Activated CD4-positive, alpha-beta memory T cell treated with anti-CD3 and anti-CD28 coated beads, Interleukin-2, amount 10 ng/mL, durations not matched to agents 7 days and 5 days (primary cell): Measurements from ENCODE around the gene EML4. TPM values are rescaled to one million over a fixed set of nuclear protein-coding genes. Genes with fewer than 3 reads are reported as not detected.

Experiments used
- CTCF ChIA-PET: fragments of 350-600 bp; sonication (Branson Sonifier 250); formaldehyde crosslinking; loops from one replicate; lab custom pipeline; 2021; ENCODE audit warnings: antibody characterized with exemption, inconsistent platforms; lab: Charles Lee
- POLR2A ChIA-PET: fragments of 350-600 bp; sonication (Branson Sonifier 250); formaldehyde crosslinking; loops from one replicate; lab custom pipeline; 2021; ENCODE audit warnings: antibody characterized with exemption; lab: Charles Lee
- DNase-seq: peaks from one replicate; pipeline ENCODE4 v3.0.0-alpha.2; 2020
- H3K27ac Mint-ChIP-seq: one replicate; pipeline ENCODE4 v1.8.0; 2021; ENCODE audit warnings: mild to moderate bottlenecking, mixed read lengths
- H3K27me3 Mint-ChIP-seq: one replicate; pipeline ENCODE4 v1.8.0; 2021; ENCODE audit warnings: mixed read lengths
- H3K36me3 Mint-ChIP-seq: one replicate; pipeline ENCODE4 v1.8.0; 2021; ENCODE audit warnings: low read depth, mixed read lengths
- H3K4me1 Mint-ChIP-seq: one replicate; pipeline ENCODE4 v1.8.0; 2021; ENCODE audit warnings: mixed read lengths
- H3K4me3 Mint-ChIP-seq: one replicate; pipeline ENCODE4 v1.8.0; 2021; ENCODE audit warnings: mild to moderate bottlenecking, mixed read lengths
- H3K9me3 Mint-ChIP-seq: one replicate; pipeline ENCODE4 v1.8.0; 2021; ENCODE audit warnings: mixed read lengths
- total RNA-seq, 2 experiments: library from RNA; stranded (reverse); gene quantifications; one replicate each; pipeline ENCODE4 v1.2.3, GENCODE V29; 2021

EML4 gene
- total RNA-seq, 2 experiments from 2014 or later, result 130 to 133 TPM

- peaks cover 61% of the 10 kb centered on the region for H3K4me1 Mint-ChIP-seq
- no peak overlapping the region for H3K4me3 Mint-ChIP-seq
- H3K27ac Mint-ChIP-seq, result no peak overlapping the region
- CTCF ChIA-PET, result interaction anchor here (0.8 to 2.0 kb wide), 4 partner anchors 9 to 96 kb away, joined by 4 to 7 read pairs (median 6); no protein-coding TSS in a partner anchor
- H3K36me3 Mint-ChIP-seq, result peaks cover 47% of the 10 kb centered on the region
- H3K27me3 Mint-ChIP-seq, result no peaks in the 10 kb centered on the region
- POLR2A ChIA-PET, result interaction anchor here (0.6 to 2.4 kb wide), 4 partner anchors 11 to 1384 kb away, joined by 3 to 22 read pairs (median 4); no protein-coding TSS in a partner anchor
- no peaks in the 10 kb centered on the region for H3K9me3 Mint-ChIP-seq
- no peak for DNase-seq
Observed at GRCh38 chr2:42182654-42183308, 13.6 kb downstream of the EML4 start.

GRCh38 chr2:42183775-42184174 is 14.6 kb downstream of the EML4 start:
- no peaks in the 10 kb centered on the region for H3K27me3 Mint-ChIP-seq
- peaks cover 54% of the 10 kb centered on the region for H3K4me1 Mint-ChIP-seq
- ChIA-PET POLR2A (interaction anchor here (2.4 kb wide), 1 partner anchor 12 kb away, joined by 22 read pairs; no protein-coding TSS in a partner anchor), CTCF (interaction anchor here (1.8 to 2.0 kb wide), 2 partner anchors 10 to 97 kb away, joined by 5 to 6 read pairs; no protein-coding TSS in a partner anchor)
- no peaks in the 10 kb centered on the region for H3K9me3 Mint-ChIP-seq
- peaks cover 43% of the 10 kb centered on the region for H3K36me3 Mint-ChIP-seq
- no peak overlapping the region for H3K4me3 Mint-ChIP-seq
- no peak overlapping the region for H3K27ac Mint-ChIP-seq
- no peak for DNase-seq

- Mint-ChIP-seq H3K36me3 (peaks cover 41% of the 10 kb centered on the region), H3K9me3 (no peaks in the 10 kb centered on the region), H3K4me3 (no peak overlapping the region), H3K27me3 (no peaks in the 10 kb centered on the region), H3K4me1 (peaks cover 51% of the 10 kb centered on the region), H3K27ac (no peak overlapping the region)
- no peak for DNase-seq
- ChIA-PET POLR2A (interaction anchor here (2.4 kb wide), 1 partner anchor 12 kb away, joined by 22 read pairs; no protein-coding TSS in a partner anchor), CTCF (interaction anchor here (2.0 kb wide), 1 partner anchor 98 kb away, joined by 6 read pairs; no protein-coding TSS in a partner anchor)
Observed at GRCh38 chr2:42184346-42184745, 15.2 kb downstream of the EML4 start.

- ChIA-PET POLR2A (no interaction called here), CTCF (interaction anchor here (0.6 kb wide), 1 partner anchor 186 kb away, joined by 3 read pairs; no protein-coding TSS in a partner anchor)
- Mint-ChIP-seq H3K9me3 (no peaks in the 10 kb centered on the region), H3K4me1 (peaks cover 46% of the 10 kb centered on the region), H3K27me3 (no peaks in the 10 kb centered on the region), H3K27ac (no peak overlapping the region), H3K4me3 (no peak overlapping the region), H3K36me3 (peaks cover 42% of the 10 kb centered on the region)
- no peak for DNase-seq
Observed at GRCh38 chr2:42185220-42185921, 16.2 kb downstream of the EML4 start.

GRCh38 chr2:42186366-42186765 is 17.2 kb downstream of the EML4 start:
- peaks cover 44% of the 10 kb centered on the region for H3K4me1 Mint-ChIP-seq
- no peak for DNase-seq
- peaks cover 36% of the 10 kb centered on the region for H3K36me3 Mint-ChIP-seq
- POLR2A ChIA-PET, result no interaction called here
- H3K9me3 Mint-ChIP-seq, result no peaks in the 10 kb centered on the region
- no peak overlapping the region for H3K27ac Mint-ChIP-seq
- H3K27me3 Mint-ChIP-seq, result no peaks in the 10 kb centered on the region
- no peak overlapping the region for H3K4me3 Mint-ChIP-seq
- CTCF ChIA-PET, result no interaction called here

DNA sequence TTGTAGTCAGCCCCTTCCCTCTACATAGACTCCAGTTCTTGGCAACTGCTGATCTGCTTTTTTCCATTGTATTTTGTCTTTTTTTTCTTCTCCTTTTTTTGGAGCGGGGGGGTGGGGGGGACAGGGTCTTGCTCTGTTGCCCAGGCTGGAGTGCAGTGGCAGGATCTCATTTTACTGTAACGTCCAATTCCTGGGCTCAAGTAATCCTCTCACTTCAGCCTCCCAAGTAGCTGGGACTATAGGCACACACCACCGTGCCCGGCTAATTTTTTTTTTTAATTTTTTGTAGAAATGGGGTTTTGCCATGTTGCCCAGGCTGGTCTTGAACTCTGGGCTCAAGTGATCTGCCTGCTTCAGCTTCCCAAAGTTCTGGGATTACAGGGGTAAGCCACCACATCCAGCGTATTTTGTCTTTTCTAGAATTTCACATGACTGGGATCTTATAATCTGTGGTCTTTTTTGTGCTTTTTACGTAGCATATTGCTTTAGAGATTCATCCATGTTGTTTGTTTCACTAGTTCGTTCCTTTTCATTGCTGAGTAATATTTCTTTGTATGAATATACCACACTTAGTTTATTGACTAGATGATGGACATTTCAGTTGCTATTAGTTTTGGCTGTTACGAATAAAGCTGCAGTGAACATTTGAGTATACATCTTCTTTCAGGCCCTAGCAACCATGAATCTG is 17.9 kb downstream of the EML4 start:
- POLR2A ChIA-PET, result no interaction called here

GRCh38 chr2:42187886-42188285 is 18.7 kb downstream of the EML4 start:
- Mint-ChIP-seq H3K27me3 (no peaks in the 10 kb centered on the region), H3K36me3 (peaks cover 25% of the 10 kb centered on the region), H3K4me3 (no peak overlapping the region), H3K27ac (no peak overlapping the region), H3K9me3 (no peaks in the 10 kb centered on the region), H3K4me1 (peaks cover 43% of the 10 kb centered on the region)
- CTCF ChIA-PET, result interaction anchor here (1.2 kb wide), 1 partner anchor 53 kb away, joined by 4 read pairs; no protein-coding TSS in a partner anchor
- POLR2A ChIA-PET, result no interaction called here
- no peak for DNase-seq

More for the DNA sequence above, 17.9 kb downstream of the EML4 start:
- no peaks in the 10 kb centered on the region for H3K27me3 Mint-ChIP-seq
- H3K36me3 Mint-ChIP-seq, result peaks cover 30% of the 10 kb centered on the region
- H3K9me3 Mint-ChIP-seq, result no peaks in the 10 kb centered on the region
- CTCF ChIA-PET, result interaction anchor here (1.2 kb wide), 1 partner anchor 52 kb away, joined by 4 read pairs; no protein-coding TSS in a partner anchor
- no peak overlapping the region for H3K27ac Mint-ChIP-seq
- no peak for DNase-seq
- no peak overlapping the region for H3K4me3 Mint-ChIP-seq
- H3K4me1 Mint-ChIP-seq, result peaks cover 45% of the 10 kb centered on the region

DNA sequence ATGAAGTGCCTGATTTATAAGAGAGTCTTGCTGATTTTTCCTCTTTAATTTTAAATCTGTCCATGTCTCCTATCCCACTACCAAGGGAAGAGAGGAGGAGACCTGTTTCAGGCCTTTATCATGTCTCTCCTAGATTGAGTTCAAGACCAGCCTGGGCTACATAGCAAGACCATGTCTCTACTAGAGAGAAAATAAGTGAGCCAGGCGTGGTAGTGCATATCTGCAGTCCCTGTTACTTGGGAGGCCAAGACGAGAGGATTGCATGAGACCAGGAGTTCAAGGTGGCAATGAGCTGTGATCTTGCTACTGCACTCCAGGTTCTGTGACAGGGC is 20.0 kb downstream of the EML4 start:
- Mint-ChIP-seq H3K9me3 (no peaks in the 10 kb centered on the region), H3K27ac (no peak overlapping the region), H3K4me1 (peaks cover 46% of the 10 kb centered on the region), H3K27me3 (no peaks in the 10 kb centered on the region), H3K36me3 (peaks cover 25% of the 10 kb centered on the region), H3K4me3 (no peak overlapping the region)
- DNase-seq, result no peak
- POLR2A ChIA-PET, result no interaction called here
- CTCF ChIA-PET, result interaction anchor here (1.3 kb wide), 1 partner anchor 48 kb away, joined by 4 read pairs; no protein-coding TSS in a partner anchor

GRCh38 chr2:42190191-42190590 is 21.0 kb downstream of the EML4 start:
- Mint-ChIP-seq H3K27ac (no peak overlapping the region), H3K27me3 (no peaks in the 10 kb centered on the region), H3K36me3 (peaks cover 21% of the 10 kb centered on the region), H3K9me3 (no peaks in the 10 kb centered on the region), H3K4me3 (no peak overlapping the region), H3K4me1 (peaks cover 43% of the 10 kb centered on the region)
- CTCF ChIA-PET, result interaction anchor here (0.6 to 1.3 kb wide), 4 partner anchors 19 to 99 kb away, joined by 3 to 4 read pairs (median 3); no protein-coding TSS in a partner anchor
- POLR2A ChIA-PET, result interaction anchor here (0.8 to 1.2 kb wide), 3 partner anchors 18 to 39 kb away, joined by 3 read pairs; no protein-coding TSS in a partner anchor
- no peak for DNase-seq

GRCh38 chr2:42191285-42192009 is 22.3 kb downstream of the EML4 start:
- no peak overlapping the region for H3K27ac Mint-ChIP-seq
- H3K9me3 Mint-ChIP-seq, result no peaks in the 10 kb centered on the region
- H3K4me3 Mint-ChIP-seq, result no peak overlapping the region
- CTCF ChIA-PET, result interaction anchor here (0.6 to 1.2 kb wide), 3 partner anchors 9 to 86 kb away, joined by 3 to 4 read pairs (median 3); no protein-coding TSS in a partner anchor
- H3K27me3 Mint-ChIP-seq, result no peaks in the 10 kb centered on the region
- peaks cover 47% of the 10 kb centered on the region for H3K4me1 Mint-ChIP-seq
- DNase-seq, result no peak
- POLR2A ChIA-PET, result no interaction called here
- peaks cover 16% of the 10 kb centered on the region for H3K36me3 Mint-ChIP-seq

- H3K9me3 Mint-ChIP-seq, result no peaks in the 10 kb centered on the region
- no peak overlapping the region for H3K27ac Mint-ChIP-seq
- H3K4me3 Mint-ChIP-seq, result no peak overlapping the region
- POLR2A ChIA-PET, result no interaction called here
- H3K36me3 Mint-ChIP-seq, result peaks cover 20% of the 10 kb centered on the region
- CTCF ChIA-PET, result no interaction called here
- no peak for DNase-seq
- peaks cover 51% of the 10 kb centered on the region for H3K4me1 Mint-ChIP-seq
- no peaks in the 10 kb centered on the region for H3K27me3 Mint-ChIP-seq
Observed at GRCh38 chr2:42192010-42192373, 22.8 kb downstream of the EML4 start.
